ENCODE measurements around the gene OXTR.
"Not testable (repeated sequence)": the region's sequence is repeated elsewhere in the genome, so short reads cannot be mapped to it uniquely, and the experiment has no call there.

Gene OXTR

GRCh38 chr3:8741581-8742261 is 27.7 kb downstream of the OXTR start:
- no peak for DNase-seq (ENCODE audit: low spot score)

GRCh38 chr3:8739757-8740504 is 29.5 kb downstream of the OXTR start:
- DNase-seq (ENCODE audit: low spot score), result no peak

- no peak for DNase-seq (ENCODE audit: low spot score)
Measured at GRCh38 chr3:8738639-8739038, 30.8 kb downstream of the OXTR start.

- DNase-seq (ENCODE audit: low spot score), result no peak
Measured at GRCh38 chr3:8737823-8738222, 31.6 kb downstream of the OXTR start.

- DNase-seq (ENCODE audit: low spot score), result no peak
Measured at GRCh38 chr3:8737301-8737700, 32.1 kb downstream of the OXTR start.

GRCh38 chr3:8736436-8736835 is 33.0 kb downstream of the OXTR start:
- no peak for DNase-seq (ENCODE audit: low spot score)

GRCh38 chr3:8734908-8735307 is 34.5 kb downstream of the OXTR start:
- DNase-seq (ENCODE audit: low spot score), result no peak

GRCh38 chr3:8734137-8734878 is 35.1 kb downstream of the OXTR start:
- DNase-seq (ENCODE audit: low spot score), result no peak

GRCh38 chr3:8733332-8734094 is 35.9 kb downstream of the OXTR start, which contains the start of gene CAV3:
CAV3 (plus strand) TSS chr3:8733802; CDS start chr3:8733877, 75 bp downstream.
- DNase-seq (ENCODE audit: low spot score), result no peak

- DNase-seq (ENCODE audit: low spot score), result no peak
Measured at GRCh38 chr3:8732413-8732812, 37.0 kb downstream of the OXTR start.

GRCh38 chr3:8730656-8731055 is 38.8 kb downstream of the OXTR start:
- DNase-seq (ENCODE audit: low spot score), result no peak

GRCh38 chr3:8729479-8729878 is 39.9 kb downstream of the OXTR start:
- no peak for DNase-seq (ENCODE audit: low spot score)

GRCh38 chr3:8727605-8728512 is 41.6 kb downstream of the OXTR start:
- no peak for DNase-seq (ENCODE audit: low spot score)

- no peak for DNase-seq (ENCODE audit: low spot score)
Measured at GRCh38 chr3:8724108-8724752, 45.2 kb downstream of the OXTR start.

GRCh38 chr3:8723612-8724011 is 45.8 kb downstream of the OXTR start:
- no peak for DNase-seq (ENCODE audit: low spot score)

GRCh38 chr3:8722808-8723207 is 46.6 kb downstream of the OXTR start:
- no peak for DNase-seq (ENCODE audit: low spot score)

- DNase-seq (ENCODE audit: low spot score), result not testable (repeated sequence)
Measured at GRCh38 chr3:8715757-8716156, 53.7 kb downstream of the OXTR start.

GRCh38 chr3:8713901-8714759 is 55.3 kb downstream of the OXTR start:
- no peak for DNase-seq (ENCODE audit: low spot score)

- no peak for DNase-seq (ENCODE audit: low spot score)
Measured at GRCh38 chr3:8712908-8713255, 56.5 kb downstream of the OXTR start.
